ENCODE results near the gene ABHD15.

ABHD15 gene

DNA sequence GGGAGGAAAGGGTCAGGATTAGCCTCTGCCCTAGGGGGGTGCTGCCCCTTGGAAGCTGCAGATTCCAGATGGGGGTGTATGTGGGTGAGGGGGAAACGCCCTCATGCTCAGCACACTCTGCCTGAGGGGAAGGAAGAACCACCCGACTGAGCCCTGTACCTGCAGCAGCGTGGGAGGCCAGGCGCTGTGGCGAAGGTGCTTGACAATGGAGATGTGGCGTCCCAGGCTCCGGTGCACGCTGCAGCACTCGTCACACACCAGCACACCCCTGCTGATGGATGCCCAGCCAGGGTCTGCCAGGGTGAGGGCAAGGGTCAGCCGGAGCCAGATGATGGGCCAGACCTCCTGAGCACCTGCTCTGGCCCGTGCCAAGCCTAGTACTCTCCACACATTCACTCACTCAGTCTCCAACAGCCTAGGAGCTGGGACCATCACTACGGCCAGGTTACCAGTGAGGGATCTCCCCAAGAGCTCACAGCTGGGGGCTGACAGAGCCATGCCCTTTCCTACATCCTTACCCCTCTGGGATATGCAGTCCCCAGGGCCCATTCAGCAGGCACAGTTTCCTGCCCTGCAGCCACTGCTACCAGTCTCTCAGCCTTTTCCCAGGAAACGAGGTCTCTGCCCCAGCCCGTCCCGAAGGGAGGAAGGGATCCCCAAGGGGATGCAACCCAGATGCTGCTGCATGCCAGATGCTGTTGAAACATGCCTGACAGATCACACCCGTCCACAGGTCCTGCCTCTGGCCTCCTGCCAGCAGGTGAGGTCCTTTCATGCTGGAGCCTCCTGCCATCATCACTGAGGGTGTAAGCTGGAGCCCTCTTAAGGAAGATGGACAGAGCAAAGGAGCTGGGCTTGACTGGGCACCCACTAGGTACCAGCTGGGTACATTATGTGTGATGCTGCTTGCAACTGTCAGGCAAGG, 16.7 kb upstream of the ABHD15 start:
- DNase-seq (ENCODE audit: low spot score), result no peak

DNA sequence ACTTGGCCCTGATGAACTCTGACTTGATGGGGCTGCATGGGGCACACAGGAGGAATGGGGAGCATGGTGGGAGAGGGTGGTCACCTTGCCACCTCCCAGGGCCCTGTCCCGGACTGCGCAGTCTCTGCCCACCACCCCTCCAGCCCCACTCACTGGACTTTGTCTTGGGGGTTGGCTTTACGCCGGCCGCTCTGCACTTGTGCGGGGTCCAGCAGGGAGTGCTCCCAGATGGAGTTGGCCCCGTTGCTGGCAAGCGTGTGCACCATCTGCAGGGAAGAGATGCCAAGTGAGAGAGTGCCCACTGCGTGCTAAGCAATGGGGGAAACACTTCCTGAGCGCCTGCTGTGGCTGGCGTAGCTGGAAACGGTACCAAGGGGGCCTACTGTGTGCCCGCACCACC, 15.9 kb upstream of the ABHD15 start:
- no peak for DNase-seq (ENCODE audit: low spot score)

DNA sequence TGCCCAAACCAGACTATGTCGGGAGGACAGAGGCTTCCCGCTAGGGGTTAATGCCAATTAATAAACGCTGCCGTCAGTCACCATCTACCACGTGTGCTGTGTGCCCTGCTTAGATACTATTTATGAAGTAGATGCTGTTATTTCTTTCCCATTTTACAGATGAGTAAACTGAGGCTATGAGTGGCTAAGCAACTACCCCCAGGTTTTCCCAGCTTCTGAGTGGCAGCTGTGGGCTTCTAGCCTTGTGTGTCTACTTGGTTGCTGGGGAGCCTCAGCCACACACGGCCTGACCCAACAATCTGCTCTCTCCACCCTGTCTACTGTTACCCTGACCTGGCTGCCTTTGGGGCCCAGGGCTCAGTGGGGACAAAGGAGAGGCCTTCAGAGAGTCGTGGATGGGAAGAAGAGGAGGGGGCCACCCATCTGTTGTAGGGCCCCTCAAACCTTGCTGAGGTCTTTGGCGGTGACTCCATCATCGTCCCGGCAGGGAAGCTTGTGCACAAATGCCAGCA, 15.5 kb upstream of the ABHD15 start:
- DNase-seq (ENCODE audit: low spot score), result no peak

DNA sequence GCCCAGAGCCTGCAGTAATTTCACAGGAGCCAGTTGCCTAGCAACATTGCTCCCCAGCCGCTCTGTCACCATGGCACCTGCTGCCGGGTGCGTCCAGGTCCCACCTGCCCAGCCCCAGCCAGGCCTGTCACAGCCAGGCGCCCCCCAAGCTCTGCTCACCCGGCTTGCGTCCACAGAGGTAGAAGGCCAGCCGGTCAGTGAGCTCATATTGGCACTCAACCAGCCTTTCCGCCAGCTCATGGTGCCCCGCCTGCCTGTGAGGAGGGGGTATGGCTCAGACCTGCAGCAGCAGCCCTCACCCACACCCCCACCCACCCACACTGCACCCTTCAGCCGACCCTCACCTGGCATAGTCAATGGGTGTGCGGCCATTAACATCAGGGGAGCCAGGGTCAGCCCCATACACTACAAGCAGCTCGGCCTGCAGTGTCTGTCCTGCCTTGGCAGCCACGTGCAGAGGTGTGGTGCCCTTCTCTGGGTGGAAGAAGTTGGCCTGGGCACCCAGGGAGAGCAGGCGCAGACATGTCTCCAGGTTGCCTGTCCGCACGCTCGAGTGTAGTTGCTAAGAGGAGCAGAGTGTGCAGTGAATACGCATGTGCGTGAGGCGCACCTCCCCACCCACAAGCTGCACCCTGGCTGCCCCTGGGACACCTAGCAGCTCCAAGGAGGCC, 14.9 kb upstream of the ABHD15 start:
- no peak for DNase-seq (ENCODE audit: low spot score)

DNA sequence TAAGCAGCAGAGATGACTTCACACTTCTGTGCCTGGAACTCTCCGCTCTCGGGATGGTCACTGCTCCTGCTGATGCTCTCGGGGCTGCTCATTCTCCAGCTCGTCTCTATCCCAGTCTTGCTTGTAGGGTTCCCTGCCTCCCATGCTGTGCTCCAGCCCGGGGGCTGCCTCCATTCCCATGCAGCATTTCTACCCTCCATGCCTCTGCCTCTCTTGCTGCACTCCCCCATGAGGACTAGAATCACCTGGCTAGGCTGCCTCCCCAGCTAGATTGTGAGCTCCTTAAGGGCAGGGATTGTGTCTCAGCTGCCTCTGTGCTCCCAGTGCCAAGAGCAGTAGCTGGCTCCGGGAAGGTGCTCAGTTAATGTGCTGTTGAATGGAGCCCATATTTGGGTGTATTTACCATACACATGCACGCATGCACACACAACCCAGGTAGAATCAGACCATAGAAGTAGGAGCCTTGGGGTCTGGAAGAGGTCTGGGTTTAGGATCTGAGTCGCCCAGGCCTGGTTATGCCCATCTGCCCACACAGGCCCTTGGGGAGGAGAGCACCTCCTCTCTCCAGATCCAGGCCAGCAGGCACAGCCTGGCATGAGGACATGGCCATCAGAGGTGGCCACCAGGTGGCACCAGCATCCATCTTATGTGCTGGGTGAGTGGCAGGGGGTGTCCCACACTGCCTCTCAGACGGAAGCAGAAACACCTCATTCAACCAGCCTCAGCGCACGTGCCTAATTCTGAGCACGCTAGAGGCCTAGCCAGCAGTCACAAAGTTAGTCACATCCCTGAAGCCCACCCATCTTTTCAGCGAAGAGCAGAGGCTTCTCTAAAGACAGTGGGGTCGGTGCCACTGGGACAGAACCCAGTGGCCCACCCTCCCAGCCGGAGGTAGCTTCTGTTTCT, 13.3 kb upstream of the ABHD15 start:
- peak; percentile 97 for DNase-seq (ENCODE audit: low spot score)

DNA sequence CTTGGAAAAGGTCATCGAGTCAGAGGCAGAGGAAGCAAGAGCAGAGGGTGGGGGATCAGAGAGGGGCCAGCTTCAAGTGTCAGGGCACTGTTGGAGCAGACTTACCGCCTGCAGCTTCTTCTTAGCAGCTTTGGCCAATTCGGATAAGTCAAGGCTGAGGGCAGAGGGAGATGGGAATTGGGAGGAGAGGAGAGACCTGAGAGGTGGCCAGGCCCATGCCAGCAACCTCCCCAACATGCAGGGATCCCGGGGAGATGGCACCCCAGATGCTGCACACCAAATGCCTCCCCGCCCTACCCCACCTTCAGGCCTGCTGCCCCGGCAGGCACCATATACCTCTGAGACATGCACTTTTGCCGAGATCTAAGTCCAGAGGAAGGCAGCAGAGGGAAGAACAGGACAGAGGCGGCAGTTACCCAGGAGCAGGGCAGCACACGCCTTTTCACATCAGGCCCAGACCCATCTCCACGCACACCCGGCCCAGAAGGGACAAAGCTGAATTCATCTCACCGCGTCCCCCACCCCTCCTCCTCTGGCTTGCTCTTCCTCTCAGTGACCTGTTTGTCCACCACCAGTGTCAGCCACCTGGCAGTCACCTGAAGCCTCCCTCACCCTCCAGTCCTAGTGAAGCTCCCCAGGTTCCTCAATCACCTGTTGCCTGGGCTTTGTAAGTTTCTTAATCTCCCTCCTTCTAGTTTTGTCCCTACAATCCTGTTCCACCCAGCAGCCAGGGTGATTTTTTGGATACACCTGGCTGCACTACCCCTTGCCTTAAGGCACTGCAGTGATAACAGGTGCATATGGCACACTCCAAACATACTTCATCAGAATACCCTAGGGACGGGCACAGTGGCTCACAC, 12.0 kb upstream of the ABHD15 start:
- DNase-seq (ENCODE audit: low spot score), result no peak

DNA sequence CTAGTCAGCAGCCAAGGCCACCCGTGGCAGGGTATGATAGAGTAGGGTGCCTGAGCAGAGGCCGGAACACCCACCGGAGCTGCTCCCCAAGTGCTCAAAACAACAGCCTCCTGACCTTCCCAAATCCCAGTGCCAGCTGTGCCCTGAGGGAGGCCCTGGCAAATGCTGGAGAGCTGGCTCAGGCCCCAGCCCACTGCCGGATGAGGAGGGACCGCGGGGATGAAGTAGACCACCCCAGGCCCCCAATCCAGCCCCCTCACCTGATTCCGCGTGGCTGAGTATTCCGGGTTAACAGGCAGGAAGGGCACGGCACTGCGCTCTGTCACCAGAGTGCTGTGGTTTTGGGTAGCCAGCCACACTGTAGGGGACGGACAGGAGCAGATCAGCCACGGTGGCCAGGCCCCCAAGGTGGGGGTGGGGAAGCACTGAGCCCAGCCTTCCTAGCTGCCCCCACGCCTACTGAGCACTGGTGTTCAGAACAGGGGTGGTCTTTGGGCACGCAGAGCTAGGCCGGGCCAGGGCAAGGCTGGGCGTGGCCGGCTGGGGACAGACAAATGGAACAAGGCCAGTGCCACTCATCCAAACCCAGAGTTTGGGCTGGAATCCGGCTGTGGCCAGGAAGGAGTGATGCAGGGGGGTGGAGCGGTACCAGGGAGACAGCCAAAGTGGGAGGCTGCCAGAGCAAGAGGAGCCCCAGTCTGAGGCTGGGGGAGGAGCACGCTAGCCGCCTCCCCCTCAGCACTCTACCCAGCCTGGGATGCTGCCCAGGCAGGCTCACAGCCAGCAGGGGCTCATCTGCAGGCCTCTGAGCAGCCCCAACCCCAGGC, 10.8 kb upstream of the ABHD15 start:
- DNase-seq (ENCODE audit: low spot score), result no peak

DNA sequence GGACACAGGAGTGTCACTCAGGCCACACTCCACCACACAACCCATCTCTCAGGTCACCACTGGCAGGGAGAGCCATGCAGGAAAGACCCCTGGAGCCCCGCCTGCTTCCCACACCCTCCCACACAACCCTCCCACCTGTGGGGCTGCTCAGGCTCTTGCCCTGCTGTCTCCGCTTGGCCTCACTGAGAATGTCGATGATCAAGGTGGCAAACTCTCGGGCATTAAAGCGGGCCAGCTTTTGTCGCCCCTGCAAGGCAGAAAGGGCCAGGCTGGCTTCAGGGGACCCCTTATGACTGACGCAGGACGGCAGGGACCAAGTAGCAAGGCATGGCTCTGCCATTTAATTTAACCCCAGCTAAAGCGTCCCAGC, 10.1 kb upstream of the ABHD15 start:
- no peak for DNase-seq (ENCODE audit: low spot score)

DNA sequence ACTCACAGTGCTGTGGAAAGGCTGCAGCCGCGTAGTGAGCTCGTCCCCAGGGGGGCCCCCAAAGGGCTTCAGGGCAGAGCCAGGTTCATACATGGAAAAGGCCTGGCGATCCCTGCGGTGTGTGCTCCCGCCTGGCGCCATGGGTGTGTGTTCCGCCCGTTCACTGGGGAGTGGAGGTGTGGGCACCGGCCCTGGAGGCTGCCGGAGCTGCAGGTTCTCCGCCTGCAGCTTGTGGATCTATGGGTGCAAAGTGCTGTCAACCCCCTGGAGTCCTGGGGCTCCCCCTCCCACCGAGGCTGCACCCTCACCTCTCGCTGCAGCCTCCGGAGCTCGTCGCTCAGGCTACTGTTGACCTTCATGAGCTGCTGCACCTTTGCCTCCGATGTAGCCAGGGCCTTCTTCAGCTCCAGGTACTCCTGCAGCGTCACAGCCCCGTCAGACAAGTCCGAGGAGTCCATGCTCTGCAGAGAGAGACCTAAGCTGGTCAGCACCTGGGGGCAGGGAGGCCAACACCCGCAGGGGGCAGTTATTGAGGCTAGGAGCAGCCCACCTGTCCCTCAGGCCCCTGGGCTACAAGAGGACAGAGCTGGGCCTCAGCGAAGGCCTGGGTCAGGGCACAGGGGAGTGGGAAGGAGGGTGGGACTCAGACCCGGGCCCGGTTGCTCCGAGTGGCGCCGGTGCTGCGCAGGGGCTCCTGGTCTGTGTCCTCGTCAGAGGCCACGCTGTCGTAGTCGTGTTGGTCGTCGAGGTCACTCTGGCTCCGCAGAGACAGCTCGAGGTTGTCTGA, 9.6 kb upstream of the ABHD15 start:
- no peak for DNase-seq (ENCODE audit: low spot score)

DNA sequence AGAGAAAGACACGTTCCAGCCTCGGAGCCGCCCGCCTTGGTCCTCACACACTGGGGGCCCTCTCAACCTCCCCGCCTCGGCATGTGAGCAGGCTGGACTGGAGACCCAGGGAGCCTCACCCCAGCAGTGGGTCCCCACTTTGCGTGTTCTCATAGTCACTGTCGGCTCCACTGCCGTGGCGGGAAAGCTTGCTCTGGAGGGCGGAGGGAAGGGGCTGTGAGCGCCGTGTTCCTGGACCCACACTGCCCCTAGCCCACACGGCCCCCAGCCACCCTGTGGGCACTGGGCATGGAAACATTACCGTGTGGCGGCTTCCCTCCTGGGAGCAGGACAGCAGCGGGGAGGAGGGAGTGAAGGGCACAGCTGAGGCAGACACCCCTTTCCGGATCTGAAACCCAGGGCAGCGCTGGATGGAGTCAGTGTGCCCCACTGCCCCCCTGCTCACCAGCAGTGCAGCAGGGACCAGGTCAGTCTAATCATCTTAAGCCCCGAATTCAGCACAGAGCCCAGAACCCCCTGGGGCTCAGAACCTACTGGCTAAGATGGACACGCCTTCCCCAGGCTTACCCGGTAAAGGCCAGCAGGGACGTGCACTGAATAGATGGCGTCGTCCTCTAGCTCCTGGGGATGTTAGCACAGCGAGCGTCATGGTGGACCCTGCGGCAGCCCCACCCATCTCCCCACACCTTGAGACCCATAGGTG, 8.8 kb upstream of the ABHD15 start:
- DNase-seq (ENCODE audit: low spot score), result no peak

DNA sequence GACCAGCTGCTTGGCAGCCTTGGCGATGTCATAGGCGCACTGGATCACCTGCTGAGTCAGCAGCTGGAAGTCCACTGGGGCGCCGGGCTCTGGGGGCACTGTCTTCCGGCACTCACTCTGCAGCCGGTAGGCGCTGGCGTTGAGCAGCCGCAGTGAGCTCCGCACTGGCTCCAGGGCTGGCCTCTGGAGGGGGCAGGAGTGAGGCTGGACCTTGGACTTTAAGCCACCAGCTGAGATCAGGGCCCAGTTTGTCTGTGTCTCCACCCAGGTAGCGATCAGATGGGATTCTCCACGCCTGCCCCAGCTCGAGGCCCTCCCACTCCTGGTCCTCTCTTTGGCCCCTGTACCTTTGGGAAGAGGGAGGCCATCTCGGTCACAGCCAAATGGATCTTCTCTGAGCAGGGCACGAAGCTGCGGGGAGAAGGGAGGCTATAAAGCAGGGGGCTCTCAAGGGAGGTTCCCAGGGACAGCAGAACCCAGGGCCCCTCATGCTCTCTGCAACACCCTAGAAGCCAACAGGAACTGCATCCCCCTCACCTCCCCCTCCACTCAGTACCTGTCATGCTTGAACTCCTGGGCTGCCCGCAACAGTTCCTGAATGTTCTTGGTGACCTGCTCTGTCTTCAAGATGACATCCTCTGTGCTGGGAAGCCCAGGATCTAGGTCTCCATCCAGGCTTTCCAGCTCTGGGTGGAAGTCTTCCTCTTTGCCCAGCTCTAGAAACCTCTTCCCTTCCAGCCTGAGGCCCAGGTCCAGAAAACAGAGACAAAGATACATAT, 8.1 kb upstream of the ABHD15 start:
- DNase-seq (ENCODE audit: low spot score), result peak; percentile 94

DNA sequence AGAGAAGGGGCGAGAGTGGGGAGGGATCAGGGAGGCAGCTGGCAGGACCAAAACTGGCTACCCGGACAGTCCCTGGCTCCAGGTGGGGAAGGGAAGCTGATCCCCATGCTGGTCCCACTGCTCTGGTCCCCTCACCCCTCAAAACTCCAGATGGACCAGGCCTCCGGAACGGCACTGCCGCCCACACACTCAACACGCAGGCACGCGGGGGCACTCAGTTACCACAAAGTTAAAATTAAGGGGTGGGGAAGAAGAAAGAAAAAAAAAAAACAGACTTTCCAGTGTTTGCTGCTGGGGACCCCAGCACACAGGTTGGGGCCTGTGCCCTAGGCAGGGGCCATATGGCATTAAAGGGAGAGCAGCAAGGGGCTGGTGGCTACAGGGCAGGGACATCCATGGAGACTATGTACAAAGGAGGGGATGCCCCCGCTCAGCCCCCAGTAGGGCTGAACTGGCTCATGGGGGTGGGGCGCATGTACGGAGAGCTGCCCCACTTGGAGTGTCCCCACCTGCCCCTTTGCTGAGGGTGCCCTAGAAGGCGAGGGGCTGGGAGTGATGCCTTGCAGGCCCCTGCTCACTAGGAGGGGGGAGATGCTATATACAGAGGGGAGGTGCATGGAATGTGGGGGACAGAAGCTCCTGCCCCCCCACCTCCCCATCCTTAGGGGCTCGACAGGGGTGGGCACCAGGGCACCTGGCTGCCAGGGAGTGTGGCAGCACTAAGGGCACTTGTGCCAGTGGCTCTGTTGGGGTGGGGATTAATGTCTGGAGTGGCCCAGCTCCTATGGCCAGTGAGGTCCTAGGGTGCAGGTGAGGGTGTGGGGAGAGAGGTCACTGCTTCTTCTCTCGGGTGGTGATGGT, 7.3 kb upstream of the ABHD15 start:
- no peak for DNase-seq (ENCODE audit: low spot score)

DNA sequence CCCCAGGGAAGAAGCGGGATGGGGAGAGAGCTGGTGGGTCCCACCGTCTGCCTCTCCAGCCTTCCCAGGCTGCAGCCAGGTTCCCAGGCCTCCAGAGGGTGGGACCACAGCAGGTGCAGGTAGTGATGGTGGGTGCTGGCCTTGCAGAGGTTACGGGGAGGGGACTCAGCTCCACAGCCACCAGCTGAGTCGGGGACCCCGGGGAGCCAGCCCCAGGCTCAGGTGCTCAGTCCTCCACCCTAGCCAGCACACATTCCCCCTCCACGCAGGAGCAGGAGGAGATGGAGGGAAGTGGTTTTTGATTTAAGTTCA, 6.7 kb upstream of the ABHD15 start:
- DNase-seq (ENCODE audit: low spot score), result no peak

DNA sequence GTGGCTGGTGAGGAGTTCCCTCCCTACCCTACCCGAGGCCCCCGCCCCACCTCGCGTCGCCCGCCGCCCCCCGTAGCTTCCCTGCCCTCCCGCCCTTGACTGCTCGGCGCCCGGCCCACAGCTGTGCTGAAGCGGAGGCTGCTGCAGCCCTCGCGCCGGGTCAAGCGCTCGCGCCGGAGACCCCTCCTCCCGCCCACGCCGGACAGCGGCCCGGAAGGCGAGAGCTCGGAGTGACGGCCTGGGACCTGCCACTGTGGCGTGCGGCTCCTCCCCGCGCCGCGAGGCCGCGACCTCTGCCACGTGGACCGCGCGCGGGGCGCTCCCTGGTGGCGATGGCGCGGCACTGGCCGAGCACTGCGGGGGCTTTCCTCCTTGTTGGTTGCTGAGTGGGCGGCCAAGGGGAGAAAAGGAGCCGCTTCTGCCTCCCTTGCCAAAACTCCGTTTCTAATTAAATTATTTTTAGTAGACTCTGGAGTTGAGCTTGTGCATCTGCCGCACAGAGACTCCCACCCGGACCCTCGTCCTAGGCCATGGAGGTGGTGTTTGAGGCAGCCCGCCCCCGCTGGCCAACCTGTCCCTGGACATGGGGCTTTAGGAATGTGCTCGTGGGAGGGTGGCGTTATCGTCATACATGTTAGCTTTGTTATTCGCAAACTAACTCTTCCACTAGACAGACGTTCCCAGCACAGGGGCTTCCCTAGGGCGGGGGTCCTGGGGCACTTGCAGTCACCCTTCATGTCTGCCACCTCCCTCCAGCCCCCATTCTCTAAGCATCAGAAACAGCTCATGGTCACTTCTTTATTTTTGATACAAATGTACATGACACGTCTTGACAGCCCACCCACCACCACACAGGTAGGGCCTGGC, 6.1 kb upstream of the ABHD15 start:
- no peak for DNase-seq (ENCODE audit: low spot score)

DNA sequence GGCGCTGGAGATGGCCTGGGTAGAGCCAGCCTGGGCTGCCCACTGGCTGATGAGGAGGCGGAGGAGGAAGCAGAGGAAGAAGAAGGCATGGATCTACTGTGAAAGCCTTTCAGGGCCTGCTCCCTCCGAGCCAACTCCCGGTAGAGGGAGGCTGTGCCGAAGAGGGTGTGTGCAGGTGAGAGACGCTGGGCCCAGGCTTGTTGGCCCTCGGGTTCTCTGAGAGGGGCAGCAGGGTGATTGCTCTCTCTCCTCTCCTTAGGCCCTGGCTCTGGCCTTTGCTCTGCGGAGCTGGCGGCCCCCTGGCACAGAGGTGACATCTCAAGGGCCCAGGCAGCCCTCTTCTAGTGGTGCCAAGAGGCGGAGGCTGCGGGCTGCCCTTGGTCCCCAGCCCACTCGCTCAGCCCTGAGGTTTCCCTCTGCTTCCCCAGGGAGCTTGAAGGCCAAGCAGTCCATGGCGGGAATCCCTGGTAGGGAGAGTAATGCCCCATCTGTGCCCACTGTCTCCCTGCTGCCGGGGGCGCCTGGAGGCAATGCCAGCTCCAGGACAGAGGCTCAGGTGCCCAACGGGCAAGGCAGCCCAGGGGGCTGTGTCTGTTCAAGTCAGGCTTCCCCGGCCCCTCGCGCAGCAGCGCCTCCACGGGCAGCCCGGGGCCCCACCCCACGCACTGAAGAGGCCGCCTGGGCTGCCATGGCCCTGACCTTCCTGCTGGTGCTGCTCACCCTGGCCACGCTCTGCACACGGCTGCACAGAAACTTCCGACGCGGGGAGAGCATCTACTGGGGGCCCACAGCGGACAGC, 5.2 kb upstream of the ABHD15 start:
- no peak for DNase-seq (ENCODE audit: low spot score)

DNA sequence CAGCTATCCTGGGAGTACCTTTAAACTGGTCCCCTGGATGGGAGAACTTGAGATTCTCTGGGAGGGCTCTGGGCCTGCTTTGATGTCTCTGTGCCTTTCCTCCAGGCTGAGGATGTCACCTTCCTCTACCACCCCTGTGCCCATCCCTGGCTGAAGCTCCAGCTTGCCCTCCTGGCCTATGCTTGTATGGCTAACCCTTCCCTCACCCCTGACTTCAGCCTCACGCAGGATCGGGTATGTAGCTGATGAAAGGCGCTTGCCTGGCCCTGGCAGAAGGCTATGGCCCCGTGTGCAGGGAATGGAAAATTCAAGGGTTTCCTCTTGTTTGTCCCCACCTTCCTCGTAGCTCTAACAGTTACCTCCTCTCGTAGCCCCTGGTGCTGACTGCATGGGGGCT, 4.6 kb upstream of the ABHD15 start:
- no peak for DNase-seq (ENCODE audit: low spot score)
